NCI-H524 treated with DMSO at 0.1 percent for 48 hours (cell line): ENCODE results near the gene NCKIPSD.
A peak's percentile ranks its signal among the peaks of the same experiment; 100 is the strongest.

Experiments
- DNase-seq: peaks from one replicate; lab custom pipeline; 2025; lab: John Stamatoyannopoulos, UW

NCKIPSD gene

GRCh38 chr3:48647714-48648113 is 38.0 kb downstream of the NCKIPSD start:
- no peak for DNase-seq

DNA sequence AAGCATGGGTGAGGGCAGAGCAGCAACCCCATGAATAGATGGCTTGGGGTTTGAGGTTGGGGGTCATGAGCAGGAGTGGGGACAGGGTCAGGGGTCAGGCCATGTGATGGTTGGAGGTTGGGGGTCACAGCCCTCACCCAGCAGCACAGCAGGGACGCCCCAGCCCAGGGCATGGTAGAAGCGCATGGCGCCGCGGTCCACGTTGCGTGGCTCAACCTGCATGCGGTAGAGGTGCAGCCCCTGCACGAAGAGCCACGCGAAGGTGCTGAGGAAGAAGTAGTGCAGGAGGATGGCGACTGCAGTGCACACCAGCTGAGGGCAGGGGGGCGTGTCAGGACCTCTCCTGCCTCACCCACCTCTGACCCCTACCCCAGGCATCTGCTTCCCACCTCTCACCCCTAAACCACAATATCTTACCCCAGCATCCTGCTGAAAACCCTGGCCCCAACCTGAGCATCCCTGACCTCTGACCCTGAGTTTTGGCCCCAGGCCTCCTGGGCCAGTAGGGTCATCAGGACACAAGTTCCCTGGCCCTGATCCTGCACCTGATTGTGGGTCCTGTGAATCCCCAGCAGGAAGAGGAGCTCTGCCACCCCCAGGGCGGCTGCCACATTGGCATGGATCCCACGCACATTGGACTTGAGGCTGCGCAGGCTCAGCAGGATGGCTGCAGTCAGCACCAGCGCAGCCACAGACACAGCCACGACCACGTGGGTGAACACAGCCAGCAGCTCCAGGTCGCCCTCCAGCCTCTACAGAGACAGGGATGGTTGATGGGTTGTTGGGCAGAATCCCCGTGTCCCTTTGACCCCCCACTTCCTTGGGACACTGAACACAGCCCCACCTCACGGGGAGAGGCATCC is 40.6 kb downstream of the NCKIPSD start:
- no peak for DNase-seq

DNA sequence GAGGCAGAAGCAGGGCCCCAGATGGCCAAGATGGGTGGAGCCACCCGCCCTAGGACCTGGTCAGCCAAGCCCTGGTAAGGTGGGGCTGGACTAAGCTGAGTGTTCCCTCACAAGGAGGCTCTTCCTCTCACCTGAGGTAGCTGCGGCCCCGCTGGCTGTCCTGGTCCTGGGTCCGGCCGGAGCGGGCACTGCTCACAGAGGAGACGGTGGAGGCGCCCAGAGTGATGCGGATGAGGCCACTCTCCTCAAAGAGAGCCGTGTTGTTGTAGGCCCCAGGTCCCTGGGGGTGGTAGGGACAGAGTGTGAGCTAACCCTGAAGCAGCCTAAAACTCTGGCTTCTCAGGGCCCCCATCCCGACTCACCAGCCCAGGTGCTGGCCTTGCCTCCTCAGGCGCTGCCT is 43.1 kb downstream of the NCKIPSD start:
- no peak for DNase-seq

DNA sequence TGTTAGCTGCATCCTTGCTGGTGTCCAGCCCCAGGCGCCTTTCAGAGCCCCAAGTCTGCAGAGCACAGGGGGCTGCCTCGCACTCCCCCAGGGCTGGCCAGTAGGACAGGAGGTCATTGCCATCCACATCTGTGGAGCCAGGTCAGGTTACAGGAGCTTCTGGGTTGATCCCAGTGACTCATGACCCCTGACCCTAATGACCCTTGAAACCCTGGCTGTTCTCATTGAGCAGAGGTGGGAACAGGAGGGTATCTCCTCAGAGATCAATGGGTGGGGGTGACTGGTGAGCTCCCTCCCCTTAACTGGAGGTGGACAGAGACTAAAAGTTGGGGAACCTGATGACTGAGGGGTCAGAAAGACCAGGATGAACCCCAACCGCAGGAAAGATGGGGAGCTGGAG is 44.3 kb downstream of the NCKIPSD start:
- DNase-seq: no peak

- no peak for DNase-seq
Observed at GRCh38 chr3:48639944-48640606, 45.6 kb downstream of the NCKIPSD start.

GRCh38 chr3:48637305-48637704 is 48.4 kb downstream of the NCKIPSD start:
- DNase-seq: no peak

DNA sequence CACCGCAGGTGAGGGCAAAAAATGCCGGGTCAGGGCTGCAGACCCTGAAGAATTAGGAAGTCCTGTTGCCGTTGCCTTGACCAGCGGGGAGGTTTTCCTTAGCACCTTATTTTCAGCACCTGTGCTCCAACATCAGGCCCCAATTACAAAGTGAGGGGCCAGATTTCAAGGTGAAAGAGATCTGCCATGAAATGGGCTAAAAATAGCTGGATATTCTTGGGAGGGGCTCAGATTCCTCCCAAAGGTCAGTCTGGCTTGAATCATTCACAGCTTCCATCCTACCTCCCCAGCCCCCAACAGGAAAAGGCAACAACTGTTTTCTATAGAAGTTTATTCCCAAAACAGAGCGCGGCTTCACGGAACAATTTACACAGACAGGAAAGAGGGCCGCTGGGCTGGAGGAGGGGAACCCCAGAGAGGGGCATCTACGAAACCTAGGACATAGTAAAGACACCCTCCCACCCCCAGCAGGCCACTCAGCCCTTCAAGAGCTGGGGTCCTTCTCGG is 49.5 kb downstream of the NCKIPSD start:
- no peak for DNase-seq

DNA sequence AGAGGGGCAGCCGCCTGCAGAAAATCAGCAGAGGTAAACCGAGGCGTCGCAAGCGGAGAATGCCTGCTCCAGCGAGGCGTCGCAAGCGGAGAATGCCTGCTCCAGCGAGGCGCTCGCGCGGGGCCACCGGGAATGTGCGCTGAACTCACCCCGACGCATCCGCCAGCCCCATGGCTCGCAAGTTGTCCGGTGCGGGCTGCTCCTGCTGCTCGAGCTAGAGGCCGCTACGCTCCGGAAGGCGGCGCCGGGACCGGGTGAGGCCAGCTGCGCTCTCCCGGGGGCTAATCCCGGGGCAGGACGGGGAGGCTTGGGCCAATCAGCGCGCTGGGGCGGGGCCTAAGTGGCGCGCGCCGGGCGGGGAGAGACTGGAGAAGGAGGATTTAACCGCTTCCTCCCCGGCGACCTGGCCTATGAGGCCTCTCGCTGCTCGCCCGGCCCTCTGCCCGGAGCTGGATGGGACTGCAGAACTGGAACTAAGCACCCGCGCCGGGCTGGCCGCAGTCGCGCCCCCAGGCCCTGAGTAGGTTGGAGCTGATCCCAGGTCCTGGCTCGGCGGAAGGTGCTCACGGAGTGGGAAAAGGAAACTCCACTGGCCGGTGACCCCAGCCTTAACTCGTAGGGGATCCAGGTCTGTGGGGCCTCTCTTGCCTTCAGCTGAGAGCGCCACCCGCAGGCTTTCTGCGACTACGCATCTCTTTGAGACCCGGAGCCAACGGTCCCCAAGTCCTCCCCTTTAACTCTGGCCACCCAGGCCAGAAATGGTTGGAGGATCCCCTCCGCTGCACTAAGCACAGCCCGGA is 50.3 kb downstream of the NCKIPSD start, which contains the start of gene SLC26A6:
Gene SLC26A6 (minus strand): TSS at position 240 of the 800 bp plus-strand sequence. CDS start 68 bp downstream, at position 172.
- DNase-seq: peak; percentile 53

- DNase-seq: no peak
Observed at GRCh38 chr3:48634661-48635221, 51.0 kb downstream of the NCKIPSD start.

DNA sequence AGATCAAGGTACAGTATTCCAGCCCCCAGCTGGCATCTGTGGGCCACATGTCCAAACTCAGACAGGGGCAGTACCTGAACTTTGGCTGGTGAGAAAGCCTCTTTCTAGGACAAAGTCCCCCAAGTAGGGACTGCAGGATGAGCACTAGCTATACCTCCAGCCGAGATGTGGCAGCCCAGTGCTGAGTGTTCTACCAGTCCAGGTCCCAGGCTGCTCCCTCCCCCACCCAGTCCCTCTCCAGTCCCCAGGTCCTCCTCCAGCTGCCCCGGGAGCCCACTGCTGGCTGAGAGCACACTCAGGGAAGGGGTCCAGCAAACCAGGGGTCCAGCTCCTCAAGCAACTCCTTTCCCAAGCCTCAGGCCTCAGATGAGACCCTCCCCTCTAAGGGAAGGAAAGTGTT is 52.0 kb downstream of the NCKIPSD start:
- DNase-seq: no peak

DNA sequence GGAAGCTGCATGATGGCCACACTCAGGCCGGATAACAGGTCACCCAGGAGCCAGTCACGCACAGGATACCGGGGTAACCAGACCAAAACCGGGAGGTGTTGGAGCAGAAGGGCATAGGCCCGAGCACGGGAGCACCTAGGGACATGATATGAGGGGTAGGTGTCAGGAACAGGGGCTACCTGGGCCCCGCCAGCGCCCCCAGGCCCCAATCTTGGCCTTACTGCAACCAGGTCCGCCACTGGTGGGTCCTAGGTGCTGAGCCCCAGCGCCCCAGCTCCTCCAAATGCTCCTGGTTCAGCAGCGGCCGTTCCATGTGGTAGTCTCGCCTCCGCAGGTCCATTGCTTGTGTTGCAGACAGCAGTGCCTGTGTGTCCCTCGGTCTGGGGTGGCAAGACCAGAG is 52.5 kb downstream of the NCKIPSD start:
- no peak for DNase-seq

DNA sequence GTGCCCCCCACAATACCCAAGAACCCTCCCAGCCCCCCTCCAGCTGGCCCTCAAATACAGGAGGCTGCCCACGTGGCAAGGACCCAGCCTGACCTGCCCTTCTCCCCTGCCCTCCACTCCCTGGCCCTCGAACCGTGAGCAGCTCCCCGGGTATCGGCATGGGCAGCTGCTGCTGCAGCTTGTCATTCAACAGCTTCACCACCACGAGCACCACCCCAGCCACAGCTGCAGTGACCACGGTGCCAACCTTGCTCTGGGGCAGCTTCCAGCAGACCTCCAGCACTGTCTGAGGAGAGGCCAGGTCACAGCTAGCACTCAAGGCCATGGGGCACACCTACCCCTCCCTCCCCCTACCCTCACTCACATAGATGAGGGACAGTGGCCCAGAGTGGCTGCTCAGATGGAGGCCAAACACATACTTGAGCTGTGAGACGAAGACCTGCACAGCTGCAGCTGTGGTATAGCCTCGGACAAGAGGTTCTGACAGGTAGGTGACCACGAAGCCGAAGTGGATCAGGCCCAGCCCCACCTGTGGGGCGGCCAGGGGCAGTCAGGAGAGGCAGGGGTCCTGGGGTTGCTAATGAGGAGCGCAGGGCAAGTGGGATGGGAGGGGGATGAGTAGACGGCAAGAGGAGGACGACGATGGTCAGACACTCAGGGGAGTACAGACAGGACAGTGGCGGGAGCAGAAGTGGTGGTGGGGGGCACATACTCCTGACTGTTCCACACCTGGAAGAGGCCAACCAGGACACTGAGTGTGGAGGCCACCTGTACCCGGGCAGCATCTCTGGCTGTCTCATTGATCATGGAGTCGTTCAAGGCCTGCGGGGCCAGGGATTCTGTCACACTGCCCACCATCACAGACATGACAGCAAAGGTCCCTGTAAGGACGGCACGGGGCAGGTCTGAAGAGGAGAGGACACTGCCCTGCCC is 53.9 kb downstream of the NCKIPSD start:
- DNase-seq: no peak

DNA sequence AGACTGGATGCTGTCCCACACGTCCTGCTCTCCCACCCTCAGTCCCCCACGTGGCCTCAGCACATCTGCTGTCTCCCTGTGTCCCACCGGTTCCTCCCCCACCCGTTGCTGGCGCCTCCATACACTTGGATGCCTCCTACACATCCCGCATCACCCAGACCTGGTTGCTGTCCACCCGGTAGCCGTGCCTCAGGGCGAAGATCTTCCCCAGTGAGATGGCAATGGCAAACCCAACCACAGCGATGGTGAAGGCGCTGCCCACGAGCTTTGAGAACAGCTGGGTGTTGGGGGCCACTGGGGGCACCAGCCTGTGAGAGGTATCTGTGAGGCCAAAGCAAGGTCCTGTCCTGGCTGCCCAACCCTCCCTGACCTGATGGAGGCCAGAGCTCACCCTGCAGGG is 54.9 kb downstream of the NCKIPSD start:
- no peak for DNase-seq

DNA sequence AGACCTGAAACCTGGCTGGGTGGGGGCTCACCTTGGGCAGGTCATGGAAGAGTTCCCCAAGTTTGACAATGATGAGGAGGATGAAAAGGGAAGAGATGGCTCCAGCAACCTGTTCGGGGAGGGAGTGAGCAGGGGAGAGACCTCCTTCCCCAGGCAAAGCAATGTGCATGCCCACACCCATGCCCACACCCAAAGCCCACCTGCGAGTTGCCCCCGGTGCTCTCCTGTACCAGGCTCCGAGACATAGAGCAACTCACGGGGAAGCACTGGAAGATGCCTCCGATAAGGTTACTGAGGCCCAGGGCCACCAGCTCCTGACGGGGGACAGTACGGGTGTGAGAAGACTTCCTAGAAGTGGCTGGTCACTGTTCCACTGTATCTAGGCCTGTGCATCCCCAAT is 55.3 kb downstream of the NCKIPSD start:
- no peak for DNase-seq

GRCh38 chr3:48629894-48630293 is 55.8 kb downstream of the NCKIPSD start:
- no peak for DNase-seq

- DNase-seq: no peak
Observed at GRCh38 chr3:48628277-48629017, 57.3 kb downstream of the NCKIPSD start.

DNA sequence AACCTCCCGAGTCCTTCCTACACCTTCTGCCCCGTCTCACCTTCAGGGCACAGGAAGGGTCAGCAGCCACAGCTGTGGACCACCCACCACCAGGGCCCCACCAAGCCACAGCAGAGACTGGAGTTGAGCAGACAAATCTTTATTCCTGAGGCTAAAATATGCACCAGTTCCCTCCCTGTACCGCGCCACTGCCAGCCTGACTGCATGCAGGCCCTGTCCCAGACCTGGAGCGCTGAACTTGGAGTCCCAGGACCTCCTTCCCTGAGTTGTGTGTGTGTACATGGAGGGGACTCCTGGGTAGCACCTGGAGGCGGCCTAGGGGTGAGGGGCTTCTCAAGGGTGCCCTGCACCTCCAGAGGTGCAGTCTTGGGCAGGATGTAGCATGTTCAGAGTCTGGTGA is 60.1 kb downstream of the NCKIPSD start:
- DNase-seq: no peak

DNA sequence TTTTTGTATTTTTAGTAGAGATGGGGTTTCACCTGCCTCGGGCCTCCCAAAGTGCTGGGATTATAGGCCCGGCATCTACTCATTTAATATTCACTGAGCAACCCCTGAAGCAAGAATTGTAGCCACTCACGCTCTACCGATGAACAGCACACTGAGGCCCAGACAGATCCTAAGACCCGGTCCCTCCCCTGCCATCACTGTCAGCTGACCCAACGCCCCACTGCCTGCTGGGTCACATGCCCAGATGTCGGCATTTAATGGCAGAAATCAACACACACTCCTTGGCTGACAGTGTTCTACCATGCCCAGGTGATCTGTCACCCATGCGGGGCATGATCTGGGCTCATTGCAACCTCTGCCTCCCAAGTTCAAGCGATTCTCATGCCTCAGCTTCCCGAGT is 60.9 kb downstream of the NCKIPSD start:
- DNase-seq: no peak

DNA sequence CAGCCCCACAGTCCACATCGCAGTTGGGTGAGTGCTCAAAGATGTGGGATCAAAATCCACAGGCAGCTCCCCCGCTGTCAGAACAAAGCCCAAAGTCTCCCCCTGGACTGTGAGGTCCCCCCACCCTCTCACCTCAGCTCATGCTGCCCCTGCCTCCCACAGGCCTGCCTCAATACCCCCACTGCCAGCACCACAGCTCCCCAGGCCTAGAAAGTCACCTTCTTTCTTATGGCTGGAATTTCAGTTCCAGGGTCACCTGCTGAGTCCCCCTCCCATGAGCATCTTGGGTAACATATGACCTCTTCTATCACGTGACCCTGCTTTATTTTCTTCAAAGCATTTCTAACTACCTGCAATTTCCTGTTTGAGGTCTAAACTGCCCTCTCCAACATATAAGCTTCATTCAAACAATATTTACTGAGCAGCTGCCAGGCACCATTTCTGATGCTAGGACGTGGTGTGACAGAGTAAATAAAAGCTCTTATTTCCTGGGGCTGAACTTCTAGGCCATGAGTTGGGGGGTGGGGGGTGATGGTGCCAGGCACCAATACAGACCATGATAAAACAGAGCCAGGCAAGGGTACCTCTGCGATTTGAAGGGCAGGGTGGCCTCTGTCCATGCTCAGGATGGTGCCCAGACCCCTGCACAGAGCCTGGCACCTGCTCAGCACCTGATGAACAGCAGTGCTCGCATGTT is 61.7 kb downstream of the NCKIPSD start:
- no peak for DNase-seq
